ENCODE results near the gene DLGAP1. TPM values are rescaled to one million over a fixed set of nuclear protein-coding genes. Genes with fewer than 3 reads are reported as not detected.

The DLGAP1 gene
- total and polyA plus RNA-seq, 10 of the 15 experiments (the other 5 are each of a cell fraction or from before 2014, with no cell fraction given), result 0.23 to 27.6 (median 1.9) TPM

- TF ChIP-seq, protein P1, sequence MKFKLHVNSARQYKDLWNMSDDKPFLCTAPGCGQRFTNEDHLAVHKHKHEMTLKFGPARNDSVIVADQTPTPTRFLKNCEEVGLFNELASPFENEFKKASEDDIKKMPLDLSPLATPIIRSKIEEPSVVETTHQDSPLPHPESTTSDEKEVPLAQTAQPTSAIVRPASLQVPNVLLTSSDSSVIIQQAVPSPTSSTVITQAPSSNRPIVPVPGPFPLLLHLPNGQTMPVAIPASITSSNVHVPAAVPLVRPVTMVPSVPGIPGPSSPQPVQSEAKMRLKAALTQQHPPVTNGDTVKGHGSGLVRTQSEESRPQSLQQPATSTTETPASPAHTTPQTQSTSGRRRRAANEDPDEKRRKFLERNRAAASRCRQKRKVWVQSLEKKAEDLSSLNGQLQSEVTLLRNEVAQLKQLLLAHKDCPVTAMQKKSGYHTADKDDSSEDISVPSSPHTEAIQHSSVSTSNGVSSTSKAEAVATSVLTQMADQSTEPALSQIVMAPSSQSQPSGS (IDR thresholded peaks at IDR 0.05; ENCODE audit: low read length), result no peak
Measured at GRCh38 chr18:3983351-3983969, 471.6 kb downstream of the DLGAP1 start (continued).

DNA sequence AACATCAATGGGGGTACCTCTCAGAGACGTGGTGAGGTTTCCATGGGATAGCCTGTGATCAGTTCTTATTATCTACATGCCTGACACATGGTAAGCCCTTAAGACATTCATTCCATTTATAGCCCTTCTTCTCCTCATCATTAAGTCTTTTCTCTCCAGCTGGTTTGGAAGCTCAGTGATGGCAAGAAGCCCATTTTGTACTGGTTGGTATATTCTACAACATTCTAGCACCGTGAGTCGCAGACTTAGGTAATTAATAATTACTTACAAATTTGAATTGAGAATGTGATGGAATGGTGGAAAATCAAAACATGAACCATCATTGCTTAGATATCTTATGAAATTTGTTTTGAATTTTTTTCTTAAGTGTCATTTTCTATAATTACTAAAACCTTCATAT is 472.6 kb downstream of the DLGAP1 start:
- CTCF ChIA-PET, result interaction anchor here (1.3 to 6.0 kb wide), 2 partner anchors 13 to 211 kb away, joined by 3 to 54 read pairs; no protein-coding TSS in a partner anchor
- SMC1A ChIA-PET (ENCODE audit: uncharacterized antibody, unreplicated experiment), result interaction anchor here (1.0 to 1.6 kb wide), 2 partner anchors 10 to 210 kb away, joined by 3 to 4 read pairs; no protein-coding TSS in a partner anchor
- Histone ChIP-seq H3K4me3 (no peak overlapping the region), H3K79me2 (ENCODE audit: control insufficient read depth, insufficient read depth, low read length) (no peaks in the 10 kb centered on the region), H2AFZ (ENCODE audit: control insufficient read depth, low read depth, low read length) (no peak overlapping the region), H3K9ac (ENCODE audit: control insufficient read depth, insufficient read depth, low read length) (no peak overlapping the region), H3K4me1 (ENCODE audit: control insufficient read depth, insufficient read depth, low read length) (no peaks in the 10 kb centered on the region), H3K27ac (ENCODE audit: control insufficient read depth, insufficient read depth) (no peak overlapping the region), H3K27me3 (replicated peaks in 1 of 2; ENCODE audit: control insufficient read depth in 2 of 2, insufficient read depth in 2 of 2, low read length in 1 of 2) (no peaks in the 10 kb centered on the region), H3K9me3 (replicated peaks; ENCODE audit: control insufficient read depth, insufficient read depth, low read length) (no peaks in the 10 kb centered on the region), H3K4me2 (ENCODE audit: control insufficient read depth, insufficient read depth) (no peak overlapping the region), H4K20me1 (ENCODE audit: control insufficient read depth, insufficient read depth) (no peaks in the 10 kb centered on the region), H3K36me3 (ENCODE audit: control insufficient read depth in 2 of 2, insufficient read depth in 2 of 2, low read length in 1 of 2) (no peaks in the 10 kb centered on the region)
- FAIRE-seq, result no peak
- intact Hi-C loops (cut with micrococcal nuclease; ENCODE audit: unreplicated experiment), result no loop called here
- POLR2A ChIA-PET, result no interaction called here
- in situ Hi-C loops (cut with MboI), result no loop called here
- RAD21 ChIA-PET (ENCODE audit: unreplicated experiment), result interaction anchor here (1.5 kb wide), 1 partner anchor 15 kb away, joined by 3 read pairs; no protein-coding TSS in a partner anchor
- no peak for ATAC-seq
- DNase-seq (ENCODE audit: low read depth, low spot score), result no peak
- WGBS (ENCODE audit: insufficient coverage, insufficient replicate concordance, low lambda C conversion rate, missing lambda C conversion rate), result 23% methylated on average over 3 of the region's 3 CpGs
- no TSS peak for BruUV-seq (replicated peaks)
- no peak for TF ChIP-seq RUNX3 (IDR thresholded peaks at IDR 0.05; ENCODE audit: low read length)

- no peaks in the 10 kb centered on the region for H3K9me3 ChIP-seq (replicated peaks; ENCODE audit: control insufficient read depth, insufficient read depth, low read length)
- H3K27me3 ChIP-seq (replicated peaks in 1 of 2; ENCODE audit: control insufficient read depth in 2 of 2, insufficient read depth in 2 of 2, low read length in 1 of 2), result no peaks in the 10 kb centered on the region
- RAD21 ChIA-PET (ENCODE audit: unreplicated experiment), result no interaction called here
- no peaks in the 10 kb centered on the region for H3K4me1 ChIP-seq (ENCODE audit: control insufficient read depth, insufficient read depth, low read length)
- SMC1A ChIA-PET (ENCODE audit: uncharacterized antibody, unreplicated experiment), result no interaction called here
- H3K4me2 ChIP-seq (ENCODE audit: control insufficient read depth, insufficient read depth), result no peak overlapping the region
- BruUV-seq (replicated peaks), result no TSS peak
- H3K79me2 ChIP-seq (ENCODE audit: control insufficient read depth, insufficient read depth, low read length), result no peaks in the 10 kb centered on the region
- no peaks in the 10 kb centered on the region for H4K20me1 ChIP-seq (ENCODE audit: control insufficient read depth, insufficient read depth)
- H3K4me3 ChIP-seq, result no peak overlapping the region
- in situ Hi-C loops (cut with MboI), result no loop called here
- no peak for FAIRE-seq
- CTCF ChIA-PET, result no interaction called here
- POLR2A ChIA-PET, result no interaction called here
- H2AFZ ChIP-seq (ENCODE audit: control insufficient read depth, low read depth, low read length), result no peak overlapping the region
- 36% methylated on average over 4 of the region's 4 CpGs for WGBS (ENCODE audit: insufficient coverage, insufficient replicate concordance, low lambda C conversion rate, missing lambda C conversion rate)
- no peaks in the 10 kb centered on the region for H3K36me3 ChIP-seq (ENCODE audit: control insufficient read depth in 2 of 2, insufficient read depth in 2 of 2, low read length in 1 of 2)
- intact Hi-C loops (cut with micrococcal nuclease; ENCODE audit: unreplicated experiment), result no loop called here
- no peak for DNase-seq (ENCODE audit: low read depth, low spot score)
- no peak for ATAC-seq
- H3K27ac ChIP-seq (ENCODE audit: control insufficient read depth, insufficient read depth), result no peak overlapping the region
- H3K9ac ChIP-seq (ENCODE audit: control insufficient read depth, insufficient read depth, low read length), result no peak overlapping the region
- TF ChIP-seq NR2C2 (IDR thresholded peaks at IDR 0.05; ENCODE audit: borderline replicate concordance, control insufficient read depth, insufficient read length, low read depth) (no peak), POLR2AphosphoS2 (IDR thresholded peaks at IDR 0.05; ENCODE audit: low read depth, low read length) (no peak), NR2C1 (IDR thresholded peaks at IDR 0.05) (no peak), ZNF217 (IDR thresholded peaks at IDR 0.05) (no peak), CBX5 (IDR thresholded peaks at IDR 0.05; ENCODE audit: low read depth) (no peak), ZBED1 (IDR thresholded peaks at IDR 0.05; ENCODE audit: borderline replicate concordance) (no peak), CEBPZ (IDR thresholded peaks at IDR 0.05; ENCODE audit: low read depth, low read length) (no peak), HDGF (IDR thresholded peaks at IDR 0.05) (no peak)
- TF ChIP-seq, protein P2, sequence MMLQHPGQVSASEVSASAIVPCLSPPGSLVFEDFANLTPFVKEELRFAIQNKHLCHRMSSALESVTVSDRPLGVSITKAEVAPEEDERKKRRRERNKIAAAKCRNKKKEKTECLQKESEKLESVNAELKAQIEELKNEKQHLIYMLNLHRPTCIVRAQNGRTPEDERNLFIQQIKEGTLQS (IDR thresholded peaks at IDR 0.05; ENCODE audit: borderline replicate concordance, extremely low read depth, low read depth, low read length), result no peak
Measured at GRCh38 chr18:3979024-3979423, 476.1 kb downstream of the DLGAP1 start.
